Gastroesophageal sphincter (tissue), 4 donors: ENCODE results near the gene BOC. TPM values are rescaled to one million over a fixed set of nuclear protein-coding genes. Genes with fewer than 3 reads are reported as not detected.

Source experiments
- ATAC-seq: fragments of 150-250 bp; one replicate; pipeline ENCODE4 v1.9.1; 2016; ENCODE audit warnings: mild to moderate bottlenecking, moderate library complexity
- H3K27ac ChIP-seq, 4 donors: fragments of 200-600 bp; sonication (generic) in 3 of 4; 1 replicate in 3 of 4; 2 replicates in 1 of 4; pipeline ENCODE4 v1.5.1; 2016 to 2019
- H3K27me3 ChIP-seq: fragments of 200-600 bp; sonication (generic); one replicate; pipeline ENCODE4 v1.5.1; 2019
- H3K36me3 ChIP-seq, 2 donors: fragments of 200-600 bp; sonication (generic); one replicate each; pipeline ENCODE4 v1.5.1; 2019; ENCODE audit warnings: control low read depth in 1 of 2
- H3K4me1 ChIP-seq, 3 donors: fragments of 200-600 bp; sonication (generic); 1 replicate in 2 of 3; 2 replicates in 1 of 3; pipeline ENCODE4 v1.5.1; 2016 to 2019; ENCODE audit warnings: control low read depth in 2 of 3
- H3K4me3 ChIP-seq, 2 donors: fragments of 200-600 bp; sonication (generic); one replicate each; pipeline ENCODE4 v1.5.1; 2019; ENCODE audit warnings: mild to moderate bottlenecking in 1 of 2, moderate library complexity in 1 of 2
- H3K9me3 ChIP-seq, 3 donors: fragments of 200-600 bp; sonication (generic); one replicate each; pipeline ENCODE4 v1.5.1; 2017 to 2019; ENCODE audit warnings: control low read depth in 2 of 3
- EP300 ChIP-seq: sonication (generic); formaldehyde crosslinking; IDR thresholded peaks from one replicate; pipeline ENCODE4 v1.6.1; 2017; ENCODE audit warnings: antibody characterized with exemption, mild to moderate bottlenecking
- POLR2A ChIP-seq, 2 donors: fragments of 450-650 bp; IDR thresholded peaks; one replicate each; pipeline ENCODE4 v1.6.1; 2017; ENCODE audit warnings: antibody characterized with exemption in 2 of 2, mild to moderate bottlenecking in 2 of 2, moderate library complexity in 1 of 2
- POLR2AphosphoS5 ChIP-seq: sonication (generic); formaldehyde crosslinking; IDR thresholded peaks from one replicate; pipeline ENCODE4 v1.6.1; 2017; ENCODE audit warnings: antibody characterized with exemption
- WGBS, 2 donors: methylation state at CpG; one replicate each; pipeline ENCODE4 v1.1.5; 2018; ENCODE audit warnings: low coverage in 1 of 2; 5-methylcytosine and 5-hydroxymethylcytosine counted together
- total RNA-seq, 4 donors: library from RNA; depleted of rRNA; stranded (reverse); fragments of >200 nt; gene quantifications; one replicate each; pipeline ENCODE4 v1.1.0, GENCODE V29; 2016
- TF ChIP-seq, protein P1 (sequence below), 4 experiments: fragments of 200-600 bp in 2 of 4; fragments of 450-650 bp in 2 of 4; sonication (generic) in 1 of 4; IDR thresholded peaks; one replicate each; pipeline ENCODE4 v1.5.1; 2017 to 2019; ENCODE audit warnings: antibody characterized with exemption in 4 of 4, mild to moderate bottlenecking in 2 of 4, moderate library complexity in 2 of 4

Gene BOC
- total RNA-seq, 4 donors from 2014 or later, result 41.5 to 130 (median 73.9) TPM

DNA sequence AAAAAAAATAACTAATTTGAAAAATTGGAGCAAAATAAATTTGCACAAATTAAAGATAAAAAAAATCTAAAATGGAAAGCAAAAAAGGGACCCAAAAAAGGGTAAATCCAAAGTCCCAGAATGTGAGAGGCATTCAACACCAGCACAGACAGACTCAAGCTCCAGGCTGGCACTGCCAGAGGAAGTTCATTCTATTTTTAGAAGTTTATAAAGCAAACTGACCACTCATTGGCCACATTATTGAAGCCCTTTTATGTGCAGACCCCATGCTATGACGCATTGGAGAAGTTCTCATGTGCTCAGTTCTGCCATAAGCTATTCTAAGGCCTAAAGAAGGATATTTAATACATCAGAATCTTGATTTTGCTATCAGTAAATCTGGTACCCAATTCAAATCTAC, 17.6 kb upstream of the BOC start:
- peak; percentile 54 for ATAC-seq
- no peaks in the 10 kb centered on the region for H3K36me3 ChIP-seq
- H3K4me3 ChIP-seq, result no peak overlapping the region
- H3K27ac ChIP-seq, result peak overlapping the region; percentile 65 to 93 (median 76)
- peaks cover 0 to 37% (median 3%) of the 10 kb centered on the region in 3 donors for H3K4me1 ChIP-seq
- no peaks in the 10 kb centered on the region for H3K9me3 ChIP-seq
- TF ChIP-seq EP300 (no peak), POLR2A (IDR thresholded peaks at IDR 0.05) (no peak), POLR2AphosphoS5 (no peak)
- 14% methylated on average over 1 of the region's 1 CpG; no CpG with 5 or more reads in 1 of the 2 donors for WGBS, 2 donors
- H3K27me3 ChIP-seq, result no peaks in the 10 kb centered on the region

DNA sequence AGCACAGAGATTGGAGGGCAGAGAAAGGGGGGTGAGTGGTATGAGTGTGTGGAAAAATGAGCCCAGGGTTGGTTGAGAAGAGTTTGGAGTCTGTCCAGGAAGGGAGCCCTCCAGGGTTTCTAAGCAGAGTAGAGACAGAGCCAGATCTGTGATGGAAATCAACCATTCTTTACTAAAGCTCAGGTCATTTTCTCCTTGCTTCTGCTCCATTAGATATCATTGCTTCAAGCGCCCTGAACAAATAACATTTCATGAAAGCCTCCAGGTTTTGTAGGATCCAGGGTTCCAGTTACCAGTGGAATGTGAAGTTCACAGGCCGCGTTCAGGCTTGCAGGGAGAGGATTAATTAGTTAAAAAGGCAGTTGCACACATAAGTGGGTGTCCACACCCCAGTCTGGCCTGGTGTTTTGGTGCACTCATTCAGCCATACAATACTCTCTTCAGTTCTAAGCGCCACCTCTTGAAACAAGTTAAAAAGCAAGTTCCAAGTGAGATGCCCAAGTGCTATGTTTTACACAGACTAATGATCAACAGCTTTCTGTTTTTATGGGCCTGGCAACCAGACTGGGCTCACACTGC, 16.4 kb upstream of the BOC start:
- ATAC-seq, result no peak
- TF ChIP-seq, protein P1, sequence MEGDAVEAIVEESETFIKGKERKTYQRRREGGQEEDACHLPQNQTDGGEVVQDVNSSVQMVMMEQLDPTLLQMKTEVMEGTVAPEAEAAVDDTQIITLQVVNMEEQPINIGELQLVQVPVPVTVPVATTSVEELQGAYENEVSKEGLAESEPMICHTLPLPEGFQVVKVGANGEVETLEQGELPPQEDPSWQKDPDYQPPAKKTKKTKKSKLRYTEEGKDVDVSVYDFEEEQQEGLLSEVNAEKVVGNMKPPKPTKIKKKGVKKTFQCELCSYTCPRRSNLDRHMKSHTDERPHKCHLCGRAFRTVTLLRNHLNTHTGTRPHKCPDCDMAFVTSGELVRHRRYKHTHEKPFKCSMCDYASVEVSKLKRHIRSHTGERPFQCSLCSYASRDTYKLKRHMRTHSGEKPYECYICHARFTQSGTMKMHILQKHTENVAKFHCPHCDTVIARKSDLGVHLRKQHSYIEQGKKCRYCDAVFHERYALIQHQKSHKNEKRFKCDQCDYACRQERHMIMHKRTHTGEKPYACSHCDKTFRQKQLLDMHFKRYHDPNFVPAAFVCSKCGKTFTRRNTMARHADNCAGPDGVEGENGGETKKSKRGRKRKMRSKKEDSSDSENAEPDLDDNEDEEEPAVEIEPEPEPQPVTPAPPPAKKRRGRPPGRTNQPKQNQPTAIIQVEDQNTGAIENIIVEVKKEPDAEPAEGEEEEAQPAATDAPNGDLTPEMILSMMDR (IDR thresholded peaks at IDR 0.05), result no peak
- TF ChIP-seq POLR2A (IDR thresholded peaks at IDR 0.05) (no peak), EP300 (no peak), POLR2AphosphoS5 (no peak)
- 64 to 66% methylated on average over 3 to 4 of the region's 4 CpGs for WGBS, 2 donors
- Histone ChIP-seq H3K36me3 (no peaks in the 10 kb centered on the region), H3K4me1 (peaks cover 0 to 37% (median 3%) of the 10 kb centered on the region in 3 donors), H3K9me3 (no peaks in the 10 kb centered on the region), H3K27ac (peak overlapping the region; percentile 65 to 93 (median 76)), H3K4me3 (no peak overlapping the region), H3K27me3 (no peaks in the 10 kb centered on the region)

DNA sequence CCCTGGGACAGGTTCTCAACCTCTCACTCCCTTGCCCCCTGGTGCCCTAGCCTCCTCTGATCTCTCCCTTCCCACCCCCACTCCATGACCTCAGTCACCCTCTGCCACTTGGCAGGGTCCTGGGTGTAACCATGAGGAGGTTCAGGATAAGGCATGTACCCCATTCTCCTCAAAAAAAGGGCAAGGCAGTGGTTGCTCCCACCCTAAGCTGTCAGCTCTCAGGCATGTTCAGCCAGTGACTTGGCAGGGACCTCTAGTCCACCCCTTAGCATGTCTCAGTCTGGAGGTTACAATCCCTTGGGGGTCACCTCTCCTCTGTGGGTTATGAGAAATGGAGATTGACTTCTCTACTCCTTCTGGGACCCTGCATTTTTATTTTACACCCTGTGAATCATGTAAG, 11.0 kb upstream of the BOC start:
- ATAC-seq, result no peak
- TF ChIP-seq EP300 (no peak), POLR2A (IDR thresholded peaks at IDR 0.05) (no peak), POLR2AphosphoS5 (no peak)
- TF ChIP-seq, protein P1 (IDR thresholded peaks at IDR 0.05), result no peak
- Histone ChIP-seq H3K9me3 (no peaks in the 10 kb centered on the region), H3K27me3 (no peaks in the 10 kb centered on the region), H3K27ac (no peak overlapping the region), H3K36me3 (no peaks in the 10 kb centered on the region), H3K4me3 (no peak overlapping the region), H3K4me1 (peaks cover 0 to 6% (median 0%) of the 10 kb centered on the region in 3 donors)

DNA sequence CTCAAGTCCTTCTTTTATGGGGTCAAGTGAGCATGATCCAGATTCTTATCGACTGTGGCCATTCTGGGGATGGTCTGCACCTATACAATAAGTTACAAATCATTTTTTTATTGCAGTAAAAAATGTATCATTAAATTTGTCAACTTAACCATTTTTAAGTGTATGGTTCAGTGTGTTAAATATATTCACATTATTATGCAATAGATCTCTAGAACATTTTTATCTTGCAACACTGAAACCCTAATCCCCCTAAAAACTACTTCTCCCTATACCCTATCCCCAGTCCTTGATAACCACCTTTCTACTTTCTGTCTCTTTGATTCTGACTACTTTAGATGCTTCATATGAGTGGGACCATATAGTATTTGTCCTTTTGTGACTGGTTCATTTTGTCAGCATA, 10.4 kb upstream of the BOC start:
- TF ChIP-seq, protein P1 (IDR thresholded peaks at IDR 0.05), result no peak
- TF ChIP-seq EP300, result no peak
- no peak overlapping the region for H3K4me3 ChIP-seq
- peaks cover 0 to under 1% (median 0%) of the 10 kb centered on the region in 3 donors for H3K4me1 ChIP-seq
- no peaks in the 10 kb centered on the region for H3K27me3 ChIP-seq
- no peak overlapping the region for H3K27ac ChIP-seq
- no peak for ATAC-seq
- H3K36me3 ChIP-seq, result no peaks in the 10 kb centered on the region
- H3K9me3 ChIP-seq, result no peaks in the 10 kb centered on the region
- WGBS, 2 donors, result 89 to 94% methylated on average over 1 of the region's 1 CpG

DNA sequence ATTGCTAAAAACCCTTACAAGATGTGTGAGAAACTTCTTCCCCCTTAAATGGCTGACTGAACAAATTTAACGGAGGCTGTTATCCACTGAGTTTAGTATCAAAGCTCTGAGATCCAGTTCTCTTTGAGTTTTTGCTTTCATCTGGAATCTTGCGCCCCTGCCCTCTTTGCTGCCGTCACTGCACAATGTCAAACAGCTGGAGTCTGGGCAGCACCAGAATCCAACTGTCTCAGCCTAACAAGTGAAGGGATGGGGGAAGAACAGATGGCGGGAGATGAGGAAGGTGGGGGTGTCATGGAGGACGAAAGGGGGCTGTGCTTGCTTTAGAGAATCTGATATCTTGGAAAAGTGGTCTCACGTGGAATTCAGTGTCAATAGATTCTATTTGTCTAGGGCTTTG, 7.0 kb upstream of the BOC start:
- WGBS, 2 donors, result 69 to 80% methylated on average over 2 to 4 of the region's 6 CpGs
- Histone ChIP-seq H3K27ac (no peak overlapping the region), H3K9me3 (no peaks in the 10 kb centered on the region), H3K27me3 (no peaks in the 10 kb centered on the region), H3K4me1 (peaks cover 0 to under 1% (median 0%) of the 10 kb centered on the region in 3 donors), H3K4me3 (no peak overlapping the region), H3K36me3 (no peaks in the 10 kb centered on the region)
- ATAC-seq, result no peak
- TF ChIP-seq POLR2A (IDR thresholded peaks at IDR 0.05), result no peak
- TF ChIP-seq, protein P1 (IDR thresholded peaks at IDR 0.05), result no peak
- no peak for TF ChIP-seq POLR2AphosphoS5
- TF ChIP-seq EP300, result no peak
